D721Med (cell line): ENCODE measurements around the gene PIK3R4.

Source experiments
- DNase-seq: peaks from one replicate; pipeline ENCODE4 v3.0.0; 2011; ENCODE audit warnings: low spot score; ENCODE audit not compliant: insufficient read length
- FAIRE-seq: peaks from 2 replicates; lab custom pipeline; 2011; peaks lifted over from hg19 to GRCh38; lab: Jason Lieb, UNC
- TF ChIP-seq, protein P1 (sequence below): IDR thresholded peaks from 2 replicates; pipeline ENCODE4 v1.5.1; 2012; ENCODE audit warnings: mild to moderate bottlenecking, control low read depth; ENCODE audit not compliant: insufficient read depth; ENCODE audit errors: missing control alignments

The PIK3R4 gene

DNA sequence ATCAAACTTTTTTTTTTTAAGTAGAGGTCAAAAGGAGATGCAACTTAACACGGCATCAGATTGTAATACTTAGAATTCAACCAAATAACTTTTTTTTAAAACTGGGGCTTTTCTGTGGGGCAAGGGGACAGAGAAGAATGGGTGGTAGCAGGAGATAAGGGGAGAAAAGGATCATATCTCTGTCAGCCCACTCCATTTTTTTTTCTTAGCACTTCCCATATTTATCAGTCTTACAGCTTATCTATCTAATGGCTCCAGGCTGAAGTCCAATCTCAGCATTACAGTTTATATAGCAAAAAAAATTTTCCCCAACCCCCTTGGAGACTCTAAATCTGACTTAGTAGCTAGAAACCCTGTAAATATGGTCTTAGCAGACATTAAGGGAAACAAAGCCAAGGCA lies 69.3 kb downstream of the PIK3R4 start:
- FAIRE-seq (no peak), DNase-seq (no peak)
- TF ChIP-seq, protein P1, sequence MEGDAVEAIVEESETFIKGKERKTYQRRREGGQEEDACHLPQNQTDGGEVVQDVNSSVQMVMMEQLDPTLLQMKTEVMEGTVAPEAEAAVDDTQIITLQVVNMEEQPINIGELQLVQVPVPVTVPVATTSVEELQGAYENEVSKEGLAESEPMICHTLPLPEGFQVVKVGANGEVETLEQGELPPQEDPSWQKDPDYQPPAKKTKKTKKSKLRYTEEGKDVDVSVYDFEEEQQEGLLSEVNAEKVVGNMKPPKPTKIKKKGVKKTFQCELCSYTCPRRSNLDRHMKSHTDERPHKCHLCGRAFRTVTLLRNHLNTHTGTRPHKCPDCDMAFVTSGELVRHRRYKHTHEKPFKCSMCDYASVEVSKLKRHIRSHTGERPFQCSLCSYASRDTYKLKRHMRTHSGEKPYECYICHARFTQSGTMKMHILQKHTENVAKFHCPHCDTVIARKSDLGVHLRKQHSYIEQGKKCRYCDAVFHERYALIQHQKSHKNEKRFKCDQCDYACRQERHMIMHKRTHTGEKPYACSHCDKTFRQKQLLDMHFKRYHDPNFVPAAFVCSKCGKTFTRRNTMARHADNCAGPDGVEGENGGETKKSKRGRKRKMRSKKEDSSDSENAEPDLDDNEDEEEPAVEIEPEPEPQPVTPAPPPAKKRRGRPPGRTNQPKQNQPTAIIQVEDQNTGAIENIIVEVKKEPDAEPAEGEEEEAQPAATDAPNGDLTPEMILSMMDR = no peak

DNA sequence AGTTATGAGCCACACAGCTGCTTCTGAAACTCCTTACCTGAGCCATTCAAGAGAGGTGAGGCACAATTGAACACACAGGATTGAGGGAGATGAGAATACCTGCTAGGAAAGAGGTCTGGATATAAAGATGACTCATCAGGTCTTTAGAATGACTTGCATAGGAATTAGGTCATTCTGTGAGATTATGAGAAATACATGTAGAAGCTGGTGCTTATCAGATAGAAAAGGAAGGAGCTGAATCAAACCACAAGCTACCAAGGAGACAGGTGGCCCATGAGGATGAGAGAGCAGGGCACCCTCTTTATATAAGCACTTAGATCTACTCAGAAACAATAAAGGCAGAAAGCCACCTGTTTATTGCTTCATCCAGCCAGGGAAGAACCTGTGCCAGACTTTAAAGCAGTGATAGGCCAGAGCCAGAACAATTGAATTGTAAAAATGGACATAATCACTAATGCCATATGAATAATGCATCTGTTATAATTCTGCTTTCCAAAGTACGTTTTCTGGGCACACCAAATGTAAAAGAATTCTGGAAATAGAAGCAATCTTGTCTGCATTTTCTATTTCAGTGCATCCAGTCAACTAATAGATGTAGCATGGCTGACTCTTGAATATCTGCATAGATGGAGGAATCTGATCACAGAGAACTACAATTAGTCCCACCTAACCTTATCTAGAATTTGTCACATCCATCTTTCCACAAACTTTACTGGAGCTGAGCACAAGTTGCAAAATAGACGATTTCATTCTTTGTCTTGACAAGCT lies 74.9 kb downstream of the PIK3R4 start:
- no peak for FAIRE-seq
- TF ChIP-seq, protein P1 = no peak
- DNase-seq = no peak

DNA sequence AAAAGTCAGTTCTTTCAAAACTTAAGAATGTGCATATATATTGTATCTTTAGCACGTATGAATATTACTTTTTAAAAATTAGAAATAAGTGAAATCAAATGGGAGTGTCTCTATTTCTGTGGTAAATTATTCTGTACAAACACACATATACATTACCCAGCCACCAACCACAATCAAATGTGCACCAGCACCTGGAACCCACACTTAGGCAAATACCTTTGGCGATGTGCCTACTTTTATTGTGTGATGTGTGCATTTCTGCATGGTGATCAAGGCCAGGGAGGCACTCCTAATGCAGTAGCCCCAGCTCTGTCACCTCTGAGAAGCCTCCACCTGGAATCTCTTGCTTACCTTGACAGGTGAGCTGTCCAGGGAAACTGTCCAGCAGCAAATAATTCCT lies 76.9 kb downstream of the PIK3R4 start:
- TF ChIP-seq, protein P1 = no peak
- DNase-seq (no peak), FAIRE-seq (no peak)

DNA sequence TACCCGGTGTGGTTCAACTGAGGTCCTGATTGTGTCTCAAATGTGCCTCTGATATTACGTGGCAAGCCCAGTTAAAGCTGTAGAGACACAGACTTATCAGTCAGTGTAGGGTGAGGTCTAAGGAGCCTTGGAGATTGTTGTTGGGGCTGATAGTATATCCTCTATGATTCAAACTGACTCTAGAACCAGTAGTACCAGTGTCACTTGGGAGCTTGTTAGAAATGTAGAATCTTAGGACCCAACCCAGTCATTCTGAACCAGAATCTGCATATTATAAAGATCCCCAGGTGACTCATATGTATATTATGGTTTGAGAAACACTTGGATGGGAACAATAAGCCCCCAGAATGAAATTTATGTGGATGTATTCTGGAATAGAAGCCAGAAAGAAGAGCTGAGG lies 83.5 kb downstream of the PIK3R4 start:
- TF ChIP-seq, protein P1 = no peak
- DNase-seq (no peak), FAIRE-seq (no peak)

DNA sequence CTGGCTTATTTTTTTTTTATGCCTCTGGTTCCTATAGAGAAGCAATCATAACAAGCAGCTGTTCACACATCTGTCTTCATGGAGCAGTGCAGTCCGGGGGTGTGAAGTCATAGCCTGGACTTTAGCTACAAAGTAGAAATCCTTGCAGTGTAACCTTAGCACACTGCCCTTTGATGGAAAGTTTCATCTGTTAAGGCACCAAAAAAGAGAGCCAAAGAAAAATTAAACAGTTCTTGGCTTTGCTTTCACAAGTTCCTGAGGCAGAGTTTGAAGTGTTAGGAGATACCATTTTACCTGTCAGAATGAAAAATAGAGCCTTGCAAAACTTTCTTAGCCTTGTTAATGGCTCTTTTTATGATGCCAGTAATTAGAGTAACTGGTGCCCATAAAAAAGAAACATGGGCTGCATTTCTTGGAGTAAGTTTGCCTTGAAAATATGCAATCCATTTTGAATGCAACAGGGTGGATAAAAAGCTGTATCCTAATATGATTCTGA lies 84.1 kb downstream of the PIK3R4 start:
- TF ChIP-seq, protein P1 = no peak
- no peak for DNase-seq
- no peak for FAIRE-seq

DNA sequence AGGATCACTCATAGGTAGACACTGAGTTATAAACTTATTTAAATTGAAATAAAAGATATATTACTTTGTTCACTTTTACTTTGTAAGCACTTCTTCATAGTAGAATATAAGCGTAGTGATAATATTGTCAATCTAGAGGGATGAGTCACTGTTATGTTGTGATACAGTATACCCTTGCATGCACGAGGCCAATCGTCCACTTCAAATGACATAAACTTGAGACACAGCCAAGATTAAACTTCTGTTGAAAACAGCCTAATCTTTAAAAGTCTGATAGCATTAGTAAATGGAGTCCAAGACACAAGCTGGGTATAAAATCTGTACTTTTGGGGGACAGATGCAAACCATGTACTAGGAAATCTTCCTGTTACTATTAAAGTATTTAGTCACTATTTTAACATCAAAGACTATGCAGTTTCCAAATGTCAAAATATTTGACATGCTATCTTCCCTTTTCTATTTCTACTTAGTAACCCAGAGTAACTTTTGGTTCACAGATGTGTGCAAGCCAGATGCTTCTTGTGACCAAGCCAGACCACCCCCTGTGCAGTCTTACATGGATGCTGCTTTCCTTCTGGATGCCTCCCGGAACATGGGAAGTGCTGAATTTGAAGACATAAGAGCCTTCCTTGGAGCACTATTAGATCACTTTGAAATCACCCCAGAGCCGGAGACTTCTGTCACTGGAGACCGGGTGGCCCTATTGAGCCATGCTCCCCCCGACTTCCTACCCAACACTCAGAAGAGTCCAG lies 85.3 kb downstream of the PIK3R4 start:
- FAIRE-seq = no peak
- TF ChIP-seq, protein P1 = no peak

DNA sequence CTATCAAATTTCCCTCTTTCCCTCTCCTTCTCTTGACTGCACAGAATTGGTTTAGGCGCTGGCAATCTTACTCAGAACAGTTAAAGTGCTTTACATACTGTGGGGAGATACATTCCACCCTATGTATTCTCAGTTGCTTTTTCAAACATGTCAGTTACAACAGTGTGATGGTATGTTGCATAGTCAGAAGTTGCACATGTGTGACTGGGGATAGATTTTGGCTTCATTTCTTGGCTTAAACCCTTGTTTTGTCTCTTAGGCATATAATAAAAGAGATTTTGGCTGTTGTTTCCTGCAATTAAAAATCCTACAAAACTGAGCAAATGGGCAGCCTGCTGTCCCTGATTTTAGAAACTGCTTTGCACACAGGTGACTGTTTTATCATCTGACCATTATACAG lies 86.7 kb downstream of the PIK3R4 start:
- TF ChIP-seq, protein P1 = no peak
- DNase-seq = no peak
- no peak for FAIRE-seq

More for the DNA sequence above, 85.3 kb downstream of the PIK3R4 start:
- no peak for DNase-seq
